Astrocyte of the spinal cord (primary cell): ENCODE data around the gene ERI3.

Experiments used
- DNase-seq: peaks from one replicate; pipeline ENCODE4 v3.0.0; 2011; ENCODE audit warnings: low read depth, low spot score
- H3K4me3 ChIP-seq: 2 replicates; pipeline ENCODE4 v1.5.1; 2011; ENCODE audit warnings: low read depth, mild to moderate bottlenecking, low read length, moderate library complexity
- in situ Hi-C: cut with HindIII; loops from 2 replicates; pipeline ENCODE4 v1.10.0; 2017; ENCODE audit warnings: low sequenced_read_pairs
- TF ChIP-seq, protein P1 (sequence below): IDR thresholded peaks from 2 replicates; pipeline ENCODE4 v1.5.1; 2012; ENCODE audit warnings: low read depth, mild to moderate bottlenecking, low read length, inconsistent platforms

The ERI3 gene

DNA sequence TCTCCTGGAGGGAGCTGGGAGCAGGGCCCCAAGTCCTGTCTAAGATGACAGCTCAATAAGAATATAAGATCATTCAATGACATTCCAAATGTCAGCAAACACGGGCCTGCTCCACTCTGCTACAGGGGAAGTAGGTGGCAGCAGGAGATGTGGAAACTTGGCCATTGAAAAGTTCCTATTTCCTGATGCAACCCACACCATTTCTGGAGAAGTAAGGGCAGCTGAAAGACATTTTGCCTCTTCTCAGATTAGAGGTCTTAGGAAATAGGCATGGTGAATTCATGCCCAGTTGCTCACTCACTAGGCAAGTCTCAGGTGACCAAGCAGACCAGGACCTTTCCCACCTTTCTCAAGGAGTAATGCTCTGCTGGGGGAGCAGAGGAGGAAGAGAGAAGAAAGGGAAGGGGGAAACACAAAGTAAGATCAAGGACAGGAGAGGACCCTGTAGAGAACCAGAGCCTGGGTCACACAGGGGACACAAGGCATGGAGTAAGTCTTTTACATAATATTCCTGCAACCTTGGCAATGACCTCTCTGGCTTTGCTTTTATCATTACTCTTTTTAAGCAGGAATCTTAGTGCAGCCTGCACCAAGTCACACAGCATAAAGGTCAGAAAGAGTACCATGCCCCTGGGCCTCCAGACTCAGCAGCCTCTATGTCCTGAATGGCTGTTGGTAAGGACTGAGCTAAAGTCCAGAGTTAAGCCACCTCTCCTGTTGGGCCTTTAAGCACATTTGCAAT lies 72.9 kb downstream of the ERI3 start:
- H3K4me3 ChIP-seq: no peak overlapping the region
- TF ChIP-seq, protein P1, sequence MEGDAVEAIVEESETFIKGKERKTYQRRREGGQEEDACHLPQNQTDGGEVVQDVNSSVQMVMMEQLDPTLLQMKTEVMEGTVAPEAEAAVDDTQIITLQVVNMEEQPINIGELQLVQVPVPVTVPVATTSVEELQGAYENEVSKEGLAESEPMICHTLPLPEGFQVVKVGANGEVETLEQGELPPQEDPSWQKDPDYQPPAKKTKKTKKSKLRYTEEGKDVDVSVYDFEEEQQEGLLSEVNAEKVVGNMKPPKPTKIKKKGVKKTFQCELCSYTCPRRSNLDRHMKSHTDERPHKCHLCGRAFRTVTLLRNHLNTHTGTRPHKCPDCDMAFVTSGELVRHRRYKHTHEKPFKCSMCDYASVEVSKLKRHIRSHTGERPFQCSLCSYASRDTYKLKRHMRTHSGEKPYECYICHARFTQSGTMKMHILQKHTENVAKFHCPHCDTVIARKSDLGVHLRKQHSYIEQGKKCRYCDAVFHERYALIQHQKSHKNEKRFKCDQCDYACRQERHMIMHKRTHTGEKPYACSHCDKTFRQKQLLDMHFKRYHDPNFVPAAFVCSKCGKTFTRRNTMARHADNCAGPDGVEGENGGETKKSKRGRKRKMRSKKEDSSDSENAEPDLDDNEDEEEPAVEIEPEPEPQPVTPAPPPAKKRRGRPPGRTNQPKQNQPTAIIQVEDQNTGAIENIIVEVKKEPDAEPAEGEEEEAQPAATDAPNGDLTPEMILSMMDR: no peak
- no peak for DNase-seq
- in situ Hi-C loops: no loop called here

DNA sequence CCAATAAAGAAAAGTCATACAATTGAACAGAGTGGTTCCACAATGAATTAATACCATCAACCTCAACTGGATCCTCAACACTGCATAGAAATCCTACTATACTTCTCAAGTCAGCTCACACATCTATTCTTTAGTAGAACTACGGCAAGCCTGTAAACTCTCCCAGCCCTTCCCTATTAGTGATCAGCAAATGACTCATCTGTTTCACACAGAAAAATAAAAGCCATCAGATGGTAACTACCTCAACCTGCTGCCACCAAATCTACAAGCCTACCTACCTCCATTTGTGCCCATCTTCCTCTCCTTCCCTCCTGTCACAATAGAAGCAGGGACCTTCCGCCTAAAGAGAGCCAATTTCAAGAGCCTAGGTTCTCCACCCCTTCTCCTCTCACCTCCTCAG lies 78.2 kb downstream of the ERI3 start:
- TF ChIP-seq, protein P1: no peak
- no peak for DNase-seq
- no peak overlapping the region for H3K4me3 ChIP-seq
- in situ Hi-C loops: no loop called here

DNA sequence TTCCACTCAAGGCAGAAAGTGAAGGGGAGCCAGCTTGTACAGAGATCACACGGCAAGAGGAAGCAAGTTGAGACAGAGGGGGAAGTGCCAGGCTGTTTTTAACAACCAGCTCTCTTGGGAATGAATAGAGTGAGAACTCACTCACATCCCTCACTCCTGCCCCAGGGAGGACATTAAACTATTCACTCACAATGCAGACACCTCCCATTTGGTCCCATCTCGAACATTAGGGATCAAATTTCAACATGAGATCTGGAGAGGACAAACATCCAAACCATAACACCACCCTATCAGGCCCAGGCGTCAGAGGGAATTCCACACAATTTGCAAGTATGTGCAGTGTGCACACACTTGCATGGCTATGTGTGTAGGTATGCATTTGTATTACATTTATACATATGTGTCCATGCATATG lies 79.1 kb downstream of the ERI3 start:
- peak; percentile 8 for DNase-seq
- TF ChIP-seq, protein P1: no peak
- in situ Hi-C loops: no loop called here
- no peak overlapping the region for H3K4me3 ChIP-seq

DNA sequence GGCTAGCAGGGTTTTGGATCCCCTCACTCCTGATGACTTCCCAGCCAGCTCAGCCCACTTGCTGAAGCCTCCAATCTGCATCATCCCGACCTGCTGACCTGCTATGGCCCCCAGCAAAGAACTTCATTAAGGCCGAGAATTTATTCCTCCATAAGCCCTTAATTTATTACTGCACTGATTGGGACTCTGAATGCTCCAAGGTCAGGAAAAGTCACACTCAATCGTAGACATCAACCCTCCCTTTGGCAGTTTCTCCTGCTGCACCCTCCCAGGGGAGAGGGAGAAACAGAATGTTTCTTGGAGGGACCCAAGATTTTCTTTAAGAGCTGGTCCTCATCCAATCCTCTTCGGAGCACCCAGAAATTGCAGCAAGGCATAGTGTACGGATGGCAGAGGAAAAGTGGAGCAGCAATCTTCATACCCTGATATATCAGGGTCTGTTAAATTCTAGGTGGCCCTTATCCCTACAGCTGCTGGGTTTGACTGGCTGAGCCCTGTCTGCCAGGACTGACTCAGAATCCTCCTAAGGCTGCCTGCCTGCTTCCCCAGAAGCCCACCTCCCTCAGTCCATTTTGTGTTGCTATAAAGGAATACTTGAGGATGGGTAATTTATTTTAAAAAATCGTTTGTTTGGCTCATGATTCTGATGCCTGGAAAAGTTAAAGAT lies 79.6 kb downstream of the ERI3 start:
- DNase-seq: no peak
- no peak overlapping the region for H3K4me3 ChIP-seq
- in situ Hi-C loops: no loop called here
- TF ChIP-seq, protein P1: no peak

DNA sequence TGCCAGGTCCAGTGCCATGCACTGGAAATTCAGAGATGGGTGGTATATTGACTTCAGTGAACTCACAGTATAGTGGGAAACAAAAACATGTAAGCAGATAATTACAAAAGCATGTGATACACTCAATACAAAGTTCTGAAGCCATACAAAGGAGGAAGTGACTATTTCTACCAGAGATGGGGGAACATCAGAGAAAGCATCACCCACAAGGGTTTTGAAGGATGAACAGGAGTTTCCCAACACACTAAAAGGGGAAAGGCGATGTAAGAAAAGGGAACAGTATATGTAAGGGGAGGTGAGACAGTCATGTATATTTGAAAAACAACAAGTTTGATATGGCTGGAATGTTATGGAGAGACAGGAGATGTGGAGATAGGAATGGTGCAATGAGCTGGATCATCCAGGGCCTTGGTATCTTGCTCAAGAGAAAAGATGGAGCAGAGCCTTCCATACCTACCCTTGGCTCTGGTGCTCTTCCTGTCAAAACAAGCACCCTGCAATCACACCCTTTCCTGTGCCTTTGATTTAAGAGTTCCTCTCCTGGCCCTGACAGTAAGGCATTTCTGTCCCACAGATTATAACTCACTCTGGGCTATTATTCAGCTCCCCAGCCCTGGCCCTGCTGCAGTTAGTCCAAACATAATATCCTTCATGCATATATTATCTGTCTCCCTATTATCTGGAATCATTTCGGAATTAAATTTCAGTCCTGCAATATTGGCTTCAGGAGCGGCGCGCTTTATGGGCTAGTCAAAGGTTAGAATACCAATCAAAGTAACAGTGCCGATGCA lies 81.3 kb downstream of the ERI3 start:
- in situ Hi-C loops: no loop called here
- TF ChIP-seq, protein P1: no peak
- no peak overlapping the region for H3K4me3 ChIP-seq
- no peak for DNase-seq

DNA sequence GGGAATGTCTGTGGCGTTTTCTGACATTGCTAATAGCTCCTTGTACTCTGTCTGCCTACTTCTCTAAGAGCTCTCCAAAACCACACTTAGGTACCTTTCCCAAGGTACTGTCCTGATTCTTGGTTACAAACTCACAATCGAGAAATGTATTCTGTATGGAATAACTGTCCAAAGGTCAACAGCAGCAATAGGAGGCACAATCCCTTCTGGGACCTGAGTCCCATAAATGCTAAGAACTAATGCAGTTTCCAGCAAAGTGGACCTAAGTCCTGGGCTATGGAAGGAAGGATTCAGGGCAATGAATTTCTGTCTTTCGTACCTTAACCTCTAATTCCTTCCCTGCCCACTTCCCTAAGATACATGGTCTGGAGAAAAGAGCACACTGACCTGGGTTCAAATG lies 82.1 kb downstream of the ERI3 start:
- in situ Hi-C loops: no loop called here
- DNase-seq: no peak
- TF ChIP-seq, protein P1: no peak
- H3K4me3 ChIP-seq: no peak overlapping the region
